Effector CD8-positive, alpha-beta T cell (primary cell): ENCODE data around the gene SLC25A43.
"Not testable (repeated sequence)": the region's sequence is repeated elsewhere in the genome, so short reads cannot be mapped to it uniquely, and the experiment has no call there.

Experiments
- DNase-seq: peaks from one replicate; lab custom pipeline; 2025; lab: John Stamatoyannopoulos, UW

SLC25A43 gene

DNA sequence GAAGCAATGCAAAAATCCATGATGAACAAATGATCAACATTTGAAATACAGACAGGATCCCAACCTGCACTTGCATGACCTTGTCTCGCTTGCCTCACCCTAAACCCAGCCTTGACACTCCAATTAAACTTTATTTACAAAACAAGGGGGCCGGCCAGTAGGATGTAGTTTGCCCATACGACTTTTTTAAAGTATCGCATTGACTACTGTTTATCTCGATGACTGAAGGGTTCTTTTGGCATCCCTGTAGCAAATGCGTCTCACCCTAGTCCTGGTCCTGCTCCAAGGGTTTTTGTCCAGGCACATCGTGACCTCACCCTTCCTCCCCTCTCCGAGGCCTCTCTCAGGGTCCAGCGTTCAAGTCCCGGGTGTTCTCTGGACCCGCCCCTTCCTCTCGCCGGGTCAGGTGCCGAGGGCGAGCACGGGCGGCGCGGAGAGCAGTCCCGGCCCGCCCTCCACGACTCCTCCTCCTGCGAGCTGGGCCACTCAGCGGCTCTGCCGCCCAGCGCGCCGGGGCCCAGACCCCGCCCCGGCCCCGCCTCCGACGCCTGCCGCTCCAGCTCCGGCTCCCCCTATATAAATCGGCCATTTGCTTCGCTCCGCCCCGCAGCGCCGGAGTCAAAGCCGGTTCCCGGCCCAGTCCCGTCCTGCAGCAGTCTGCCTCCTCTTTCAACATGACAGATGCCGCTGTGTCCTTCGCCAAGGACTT lies 68.9 kb downstream of the SLC25A43 start, which contains the start of gene SLC25A5:
SLC25A5 (plus strand) TSS at position 603 of the 709 bp plus-strand sequence; CDS start at position 675, 72 bp downstream.
- peak; percentile 71 for DNase-seq

DNA sequence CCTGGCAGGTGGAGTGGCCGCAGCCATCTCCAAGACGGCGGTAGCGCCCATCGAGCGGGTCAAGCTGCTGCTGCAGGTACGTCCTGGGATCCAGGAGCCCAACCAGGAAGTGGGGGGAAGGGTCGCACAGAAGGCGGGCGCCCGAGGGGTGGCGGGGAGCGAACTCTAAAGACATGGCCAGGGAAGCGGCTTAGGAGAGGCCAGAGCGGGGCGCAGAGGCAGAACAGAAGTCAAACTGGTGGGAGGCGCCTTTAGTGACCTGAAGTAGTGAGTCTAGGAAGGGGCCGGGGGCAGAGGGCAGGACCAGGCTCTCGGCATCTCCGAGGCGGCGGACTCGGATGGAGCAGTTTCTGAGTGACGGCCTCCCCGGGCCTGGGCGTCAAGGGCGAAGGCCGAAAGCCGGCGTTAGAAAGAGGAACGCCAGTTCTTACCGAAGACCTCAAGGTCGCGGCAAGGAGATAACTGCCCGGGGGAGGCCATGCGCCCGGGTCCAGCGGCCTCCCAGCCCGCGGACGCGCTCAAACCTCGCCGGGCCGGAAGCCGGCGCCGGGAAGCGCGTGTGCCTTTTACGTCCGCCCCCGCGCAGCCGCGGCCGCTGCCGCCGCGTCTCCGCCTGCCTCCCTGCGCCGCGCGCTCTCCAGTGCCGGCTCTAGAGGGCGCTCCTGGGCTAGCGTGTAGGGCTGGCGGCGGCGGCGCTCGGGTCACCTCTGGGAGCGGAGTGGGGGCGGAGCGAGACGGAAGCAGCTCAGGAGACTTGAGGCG lies 69.6 kb downstream of the SLC25A43 start:
- DNase-seq = peak; percentile 75

DNA sequence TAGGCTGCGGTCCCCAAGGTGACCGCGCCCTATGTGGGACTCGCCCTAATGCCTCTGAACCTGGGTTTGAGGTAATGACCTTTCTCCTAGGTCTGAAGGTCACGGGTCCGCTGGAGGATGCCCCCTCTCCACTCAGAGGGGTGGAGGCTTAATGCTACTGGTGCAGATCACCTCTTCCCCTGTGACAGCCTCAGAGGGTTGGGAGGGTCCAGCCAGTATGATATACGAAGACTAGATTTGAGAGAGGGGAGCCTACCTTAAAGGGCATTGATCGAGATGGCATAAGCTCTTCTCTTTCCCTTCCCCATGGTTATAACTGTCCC lies 70.1 kb downstream of the SLC25A43 start:
- no peak for DNase-seq

DNA sequence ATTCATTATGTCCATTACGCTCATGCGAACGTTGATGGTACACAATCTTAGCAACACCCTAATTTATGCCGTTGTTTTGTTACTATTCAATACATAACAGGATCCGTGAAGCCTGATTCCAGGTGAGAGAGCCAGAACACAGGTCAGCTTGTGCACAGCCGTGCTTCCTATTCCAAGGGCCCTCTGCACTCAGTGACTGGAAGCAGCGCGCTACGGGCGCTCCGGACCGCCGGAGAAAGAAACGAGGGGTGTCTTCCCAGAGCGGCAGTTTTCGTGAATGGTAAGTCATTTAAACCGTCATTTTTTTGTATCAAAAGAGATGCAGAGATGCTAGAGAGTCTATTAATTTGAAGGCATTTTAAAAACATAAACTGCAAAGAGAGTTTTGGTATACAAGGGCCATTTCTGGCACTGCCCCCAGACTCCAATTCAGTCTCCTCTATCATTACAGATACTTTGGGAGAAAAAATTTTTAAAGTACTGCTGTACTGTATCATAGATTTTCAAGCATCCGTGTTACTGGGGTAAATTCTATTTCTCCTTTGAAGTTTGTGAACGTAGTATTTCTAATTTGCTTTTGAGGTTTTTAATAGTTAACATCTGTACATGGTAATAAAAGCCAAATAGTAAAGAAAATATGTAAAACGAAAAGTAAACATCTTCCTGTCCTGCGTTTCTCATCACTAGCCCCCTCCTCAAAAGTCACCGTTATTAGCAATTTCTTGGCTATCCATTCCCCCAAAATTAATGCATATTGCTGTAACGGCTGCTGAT lies 75.7 kb downstream of the SLC25A43 start:
- DNase-seq = no peak

DNA sequence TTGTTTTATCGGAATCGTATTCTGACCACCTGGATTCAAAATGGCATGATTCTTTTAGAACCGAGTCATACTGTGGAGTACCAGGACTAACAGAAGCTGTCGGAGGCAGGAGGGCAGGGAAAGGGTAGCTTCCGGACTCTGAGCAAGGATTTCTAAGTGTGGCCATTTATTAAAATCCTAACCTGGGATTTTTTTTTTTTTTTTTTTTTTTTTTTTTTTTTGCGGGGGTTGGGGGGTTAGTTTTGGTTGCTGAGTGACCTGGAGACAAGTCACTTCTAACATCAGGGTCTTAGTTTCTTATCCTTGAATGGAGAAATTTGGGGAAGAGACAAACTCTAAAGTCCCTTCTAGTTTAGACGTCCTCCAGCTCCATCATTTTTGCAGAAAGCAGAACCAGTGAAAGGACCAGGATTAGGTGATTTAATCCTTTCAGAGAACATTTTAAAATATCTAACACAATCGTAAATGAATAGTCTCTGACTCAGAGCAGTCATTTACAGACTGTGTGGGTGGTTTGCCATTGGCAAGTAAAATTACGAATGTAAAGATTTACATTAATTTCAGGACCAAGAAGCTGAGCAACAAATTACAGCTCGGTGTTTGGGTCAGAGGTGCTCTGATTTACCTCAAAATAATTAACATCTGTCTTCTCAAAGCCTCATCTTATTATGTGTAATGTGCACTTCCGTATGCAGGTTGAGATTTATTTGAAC lies 76.4 kb downstream of the SLC25A43 start:
- no peak for DNase-seq

DNA sequence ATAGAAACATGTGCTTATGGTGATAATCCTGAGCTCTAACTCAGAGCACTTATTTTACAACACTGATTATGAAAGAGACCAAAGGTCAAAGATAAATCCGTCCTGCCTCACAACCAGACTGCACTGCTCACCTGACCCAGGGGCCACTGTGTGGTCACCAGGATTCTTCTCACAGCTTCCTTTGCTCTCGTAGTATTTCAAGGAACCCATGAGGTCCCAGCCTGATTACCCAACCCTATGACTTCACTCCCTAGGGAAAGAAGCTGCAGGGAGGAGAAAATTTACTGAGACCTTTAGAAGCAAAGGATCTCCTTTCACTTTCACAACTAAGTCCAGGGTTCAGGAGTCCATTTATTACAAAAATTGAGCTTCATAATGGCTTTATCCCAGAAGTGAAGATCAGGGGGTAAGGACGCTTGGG lies 78.7 kb downstream of the SLC25A43 start:
- DNase-seq = no peak

DNA sequence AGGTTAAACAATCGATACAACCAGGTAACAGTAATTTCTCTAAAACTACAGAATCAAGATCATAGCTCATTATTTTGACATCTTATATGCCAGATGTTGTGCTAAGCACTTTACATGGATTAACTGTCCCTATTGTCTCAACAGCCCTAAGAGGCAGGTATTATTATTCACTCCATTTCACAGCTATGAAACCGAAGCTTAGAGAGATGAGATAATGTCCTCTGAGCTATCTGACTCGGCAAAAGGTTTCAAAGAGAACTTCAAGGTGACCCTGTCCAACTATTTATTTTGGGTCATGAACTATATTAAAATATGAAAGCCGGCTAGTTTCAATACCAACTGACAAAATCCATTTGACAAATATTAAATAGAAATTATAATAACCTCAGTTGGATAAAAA lies 79.4 kb downstream of the SLC25A43 start:
- DNase-seq = no peak

DNA sequence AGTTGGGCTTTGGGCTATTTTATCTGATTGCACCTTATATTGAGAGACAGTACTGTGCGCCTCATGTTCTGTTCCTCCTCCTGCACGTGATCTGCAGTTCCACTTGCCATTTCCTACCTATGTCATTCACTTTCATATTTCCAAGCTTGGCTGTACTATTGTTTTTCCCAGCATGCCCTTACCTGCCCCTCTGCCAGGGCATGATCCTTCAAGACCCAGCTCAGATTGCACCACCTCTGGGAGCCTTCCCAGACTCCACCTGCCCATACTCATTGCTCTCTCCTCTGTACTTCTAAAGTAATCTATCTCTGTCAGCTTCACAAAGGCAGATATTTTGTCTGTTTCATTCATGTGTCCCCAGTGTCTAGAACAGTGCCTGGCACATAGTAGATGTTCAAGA lies 80.7 kb downstream of the SLC25A43 start:
- DNase-seq = no peak

DNA sequence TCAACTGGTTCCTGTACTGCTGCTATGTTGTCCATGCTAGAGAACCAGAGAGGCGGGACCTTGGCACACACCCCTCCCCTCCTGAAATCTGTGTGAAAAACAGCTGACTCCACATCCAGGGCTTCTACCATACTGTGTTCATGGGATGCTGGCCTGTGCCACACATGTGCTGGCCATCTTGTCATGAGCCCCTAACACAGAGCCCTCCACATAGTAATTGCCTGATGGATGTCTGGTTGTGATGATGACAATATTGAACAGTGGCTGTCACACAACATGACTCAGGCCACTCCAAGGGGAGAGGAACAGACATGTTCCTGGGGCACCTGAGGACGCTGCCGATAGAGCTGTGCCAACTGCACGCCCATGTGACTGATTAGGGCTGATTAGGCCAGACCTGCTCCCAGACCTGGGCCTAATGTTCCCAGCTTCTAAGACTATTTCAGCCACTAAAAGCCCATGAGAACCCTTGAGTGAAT lies 82.2 kb downstream of the SLC25A43 start:
- no peak for DNase-seq

DNA sequence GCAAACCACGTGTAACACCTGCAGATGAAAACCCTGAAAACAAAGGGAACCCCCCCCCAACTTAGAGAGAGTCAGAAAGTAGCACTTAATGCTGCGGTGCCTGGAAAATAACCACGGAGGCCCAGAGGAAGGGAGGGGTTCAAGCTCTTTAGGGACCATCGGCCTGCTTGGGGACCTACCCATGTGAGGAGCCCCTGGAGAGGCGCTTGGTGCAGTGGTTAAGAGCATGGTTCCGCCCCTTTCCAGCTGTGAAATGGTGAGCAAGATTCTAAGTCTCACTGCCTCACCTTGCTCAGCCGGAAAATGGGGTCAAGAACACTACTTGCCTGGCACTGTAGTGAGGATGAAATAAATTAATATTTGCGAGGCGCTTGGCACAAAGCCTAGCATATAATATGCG lies 82.9 kb downstream of the SLC25A43 start:
- DNase-seq = no peak

DNA sequence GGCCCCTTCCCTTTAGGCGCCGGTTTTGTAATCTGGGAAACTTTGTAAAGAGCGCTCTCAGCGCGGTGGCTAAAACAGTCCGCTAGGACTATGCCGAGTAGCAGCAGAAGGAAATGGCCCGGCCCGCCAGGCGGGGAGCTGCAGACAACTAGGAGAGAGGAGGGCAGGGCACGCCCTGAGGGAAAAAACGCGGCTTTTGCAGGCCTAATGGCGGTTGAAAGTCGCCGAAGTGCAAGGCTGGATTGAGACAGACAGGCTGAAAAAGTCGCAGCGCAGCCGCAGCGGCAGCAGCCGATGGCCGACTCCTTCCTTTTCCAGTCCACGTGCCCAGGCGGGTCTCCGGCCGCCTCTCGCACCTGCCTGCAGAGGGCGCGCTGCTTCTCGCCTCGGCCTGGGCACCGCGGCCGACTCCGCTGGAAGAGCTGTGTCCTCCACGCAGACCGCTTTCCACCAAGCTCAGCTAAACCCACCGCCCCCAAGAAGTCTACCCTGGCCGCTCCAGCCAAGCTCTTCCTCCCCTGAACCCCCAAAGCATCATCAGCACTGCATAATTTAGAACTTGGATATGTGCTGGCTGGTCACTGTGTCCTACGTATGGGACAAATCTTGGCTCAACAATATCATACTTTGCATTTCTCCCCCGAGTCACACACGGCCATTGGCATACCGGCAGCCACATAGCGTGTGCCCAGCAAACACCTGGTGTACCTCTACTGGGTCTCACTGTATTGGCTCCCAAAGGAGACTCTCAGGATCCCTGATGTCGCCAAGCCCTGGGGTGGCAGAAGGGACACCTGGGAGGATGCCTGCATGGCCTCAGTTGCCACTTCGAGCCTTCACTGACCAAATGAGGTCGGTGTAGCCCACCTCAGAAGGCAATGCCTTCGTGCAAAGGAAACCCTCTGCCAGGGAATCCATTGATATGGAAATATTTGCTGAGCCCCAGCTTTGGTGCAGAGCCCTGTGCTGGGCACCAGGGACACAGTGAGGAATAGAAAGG lies 83.6 kb downstream of the SLC25A43 start:
- peak; percentile 37 for DNase-seq

DNA sequence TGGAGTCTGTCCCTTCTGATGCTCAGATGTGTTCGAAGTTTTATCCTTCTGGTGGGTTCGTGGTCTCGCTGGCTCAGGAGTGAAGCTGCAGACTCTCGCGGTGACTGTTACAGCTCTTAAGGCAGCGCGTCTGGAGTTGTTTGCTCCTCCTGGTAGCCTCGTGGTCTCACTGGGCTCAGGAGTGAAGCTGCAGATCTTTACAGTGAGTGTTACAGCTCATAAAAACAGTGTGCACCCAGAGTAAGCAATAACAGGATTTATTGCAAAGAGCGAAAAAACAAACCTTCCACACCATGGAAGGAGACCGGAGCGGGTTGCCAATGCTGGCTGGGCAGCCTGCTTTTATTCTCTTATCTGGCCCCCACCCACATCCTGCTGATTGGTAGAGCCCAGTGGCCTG lies 87.6 kb downstream of the SLC25A43 start:
- DNase-seq = no peak

DNA sequence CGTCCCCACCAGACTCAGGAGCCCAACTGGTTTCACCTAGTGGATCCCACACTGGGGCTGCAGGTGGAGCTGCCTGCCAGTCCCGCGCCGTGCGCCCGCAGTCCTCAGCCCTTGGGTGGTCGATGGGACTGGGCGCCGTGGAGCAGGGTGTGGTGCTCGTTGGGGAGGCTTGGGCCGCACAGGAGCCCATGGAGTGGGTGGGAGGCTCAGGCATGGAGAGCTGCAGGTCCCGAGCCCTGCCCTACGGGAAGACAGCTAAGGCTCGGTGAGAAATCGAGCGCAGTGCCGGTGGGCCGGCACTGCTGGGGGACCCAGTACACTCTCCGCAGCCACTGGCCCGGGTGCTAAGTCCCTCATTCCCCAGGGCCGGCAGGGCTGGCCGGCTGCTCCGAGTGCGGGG lies 88.6 kb downstream of the SLC25A43 start:
- not testable (repeated sequence) for DNase-seq

DNA sequence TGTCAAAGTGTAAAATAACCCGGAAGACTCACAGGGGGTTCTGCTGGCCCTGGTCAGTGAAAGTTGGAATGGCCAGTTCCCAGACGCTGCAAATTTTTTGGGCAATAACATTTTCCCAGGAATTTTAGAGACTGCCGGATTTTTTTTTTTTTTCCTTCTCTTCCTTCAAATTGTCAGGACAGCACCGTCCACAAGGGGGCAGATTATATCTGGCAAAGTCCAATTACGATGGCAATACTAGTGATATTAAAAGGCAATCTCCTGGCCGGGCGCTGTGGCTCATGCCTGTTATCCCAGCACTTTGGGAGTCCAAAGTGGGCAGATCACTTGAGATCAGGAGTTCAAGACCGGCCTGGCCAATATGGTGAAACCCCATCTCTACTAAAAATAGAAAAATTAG lies 89.6 kb downstream of the SLC25A43 start:
- DNase-seq = peak; percentile 9

DNA sequence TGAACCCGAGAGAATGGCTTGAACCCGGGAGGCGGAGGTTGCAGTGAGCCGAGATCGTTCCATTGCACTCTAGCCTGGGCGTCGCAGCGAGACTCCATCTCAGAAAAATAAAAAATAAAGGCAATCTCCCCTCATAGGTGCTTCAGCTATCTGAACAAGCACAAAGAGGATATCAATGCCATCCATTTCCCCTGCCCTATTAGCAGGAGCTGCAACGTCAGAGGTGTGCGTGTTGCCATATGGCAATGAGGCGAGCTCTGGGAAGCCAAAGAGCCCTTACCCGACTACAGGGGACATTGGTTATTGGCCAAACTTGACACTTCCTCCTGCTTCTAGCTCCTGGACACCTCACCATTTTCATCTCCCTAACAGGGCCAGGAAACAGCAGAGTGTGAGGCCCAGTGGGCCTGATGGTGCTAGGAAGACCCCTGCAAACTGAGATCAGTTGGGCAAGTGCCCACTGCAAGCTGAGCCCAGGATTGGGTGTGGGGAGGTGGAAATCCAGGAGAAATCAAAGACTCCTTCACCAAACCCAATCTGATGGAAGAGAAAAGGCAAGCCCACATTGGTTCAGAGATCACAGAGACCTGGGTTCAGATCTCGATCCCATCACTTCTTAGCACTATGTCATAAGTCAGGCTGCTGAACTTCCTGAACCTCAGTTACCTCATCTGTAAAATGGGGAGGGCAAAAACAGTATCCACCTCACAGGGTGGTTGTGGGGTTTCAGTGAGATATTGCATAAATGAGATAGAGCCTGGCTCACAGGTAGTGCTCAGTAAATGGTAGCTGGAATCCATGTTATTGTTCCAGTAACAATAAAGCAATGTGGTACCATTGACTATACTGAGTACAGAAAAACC lies 90.3 kb downstream of the SLC25A43 start:
- no peak for DNase-seq

DNA sequence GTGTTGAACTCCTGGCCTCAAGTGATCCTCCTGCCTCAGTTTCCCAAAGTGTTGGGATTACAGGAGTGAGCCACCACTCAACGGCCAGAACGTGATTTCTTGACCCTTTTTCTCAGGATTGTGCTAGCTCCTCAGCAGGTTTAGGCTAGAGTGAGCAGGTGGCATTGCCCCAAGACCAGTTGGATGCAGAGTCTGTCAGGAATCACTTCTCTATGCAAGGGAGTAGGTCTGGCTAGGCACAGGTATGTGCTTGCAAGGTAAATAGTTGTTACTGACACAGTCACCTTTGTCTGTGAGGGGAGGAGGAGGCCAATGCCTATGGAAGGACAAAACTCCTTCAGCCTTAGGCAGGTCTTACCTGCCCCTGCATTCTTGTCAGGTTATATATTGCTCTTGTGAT lies 93.3 kb downstream of the SLC25A43 start:
- DNase-seq = no peak

DNA sequence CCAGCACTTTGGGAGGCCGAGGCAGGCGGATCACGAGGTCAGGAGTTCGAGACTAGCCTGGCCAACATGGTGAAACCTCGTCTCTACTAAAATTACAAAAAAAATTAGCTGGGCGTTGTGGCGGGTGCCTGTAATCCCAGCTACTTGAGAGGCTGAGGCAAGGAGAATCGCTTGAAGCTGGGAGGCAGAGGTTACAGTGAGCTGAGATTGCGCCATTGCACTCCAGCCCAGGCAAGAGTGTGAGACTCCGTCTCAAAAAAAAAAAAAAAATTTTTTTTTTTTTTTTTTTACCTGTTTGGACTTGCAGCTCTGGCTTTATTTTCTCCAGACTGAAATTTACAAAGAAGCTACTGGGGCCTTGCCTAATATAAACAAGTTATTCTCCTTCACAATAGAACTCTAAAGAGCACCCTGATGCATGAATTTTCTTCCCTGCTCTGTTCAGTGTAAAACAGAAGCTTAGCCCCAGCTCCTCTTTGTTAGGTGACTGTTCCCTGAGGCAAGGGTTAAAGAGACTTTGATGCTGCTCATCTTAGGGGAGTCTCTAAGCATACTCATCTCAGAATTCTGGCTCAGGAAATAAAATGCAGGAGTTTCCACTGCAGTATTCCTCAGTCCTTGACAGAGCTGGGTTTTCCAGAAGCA lies 94.8 kb downstream of the SLC25A43 start:
- not testable (repeated sequence) for DNase-seq

DNA sequence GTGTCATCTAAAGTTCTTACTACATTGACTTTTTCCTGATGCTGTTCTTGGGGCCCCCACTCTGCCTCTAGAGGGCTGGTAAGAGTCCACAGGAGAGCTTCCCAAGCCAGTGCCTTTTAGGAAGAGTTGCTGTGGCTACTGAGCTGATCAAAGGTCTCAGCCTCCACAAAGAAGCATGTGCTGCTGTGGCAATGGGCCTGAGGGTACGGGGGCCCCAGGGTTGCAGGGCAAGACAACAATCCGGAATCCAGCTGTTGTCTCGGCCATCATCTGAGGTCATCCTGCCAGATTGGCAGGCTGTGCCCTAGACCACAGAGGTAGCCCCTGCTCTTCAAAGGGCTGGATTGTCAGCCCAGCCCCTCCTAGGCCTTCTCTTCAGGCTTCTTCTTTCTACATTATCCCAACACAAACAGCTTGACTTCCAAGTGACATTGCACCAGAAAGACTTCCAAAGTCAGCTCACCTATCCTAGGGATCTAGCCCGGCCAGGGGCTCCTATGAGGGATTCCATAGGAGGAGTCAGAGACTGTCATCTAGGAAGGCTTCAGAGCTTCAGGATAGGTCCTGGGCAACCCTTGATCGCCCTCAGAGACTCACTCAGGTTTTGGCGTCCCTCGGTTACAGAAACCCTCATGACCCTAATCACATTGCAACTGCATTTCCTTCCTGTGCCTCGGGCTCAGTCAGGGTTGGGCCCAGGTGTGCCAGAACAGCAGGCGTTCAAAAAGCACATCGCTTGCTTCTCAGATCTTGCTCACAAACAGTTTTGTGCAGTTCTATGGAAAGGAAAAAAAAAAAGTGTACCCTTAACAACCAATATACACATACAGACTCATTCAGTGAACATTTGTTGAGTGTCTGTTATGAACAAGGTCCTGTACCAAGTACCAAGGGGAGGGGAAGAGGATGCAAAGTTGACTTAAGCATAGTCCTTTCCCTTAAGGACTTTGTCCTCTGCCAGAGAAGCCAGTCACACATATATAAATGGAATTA lies 96.9 kb downstream of the SLC25A43 start:
- DNase-seq = no peak
